B cell (primary cell): ENCODE results near the gene ERI3.

Source experiments
- EZH2 ChIP-seq: IDR thresholded peaks from 2 replicates; pipeline ENCODE4 v1.6.1; 2012; ENCODE audit warnings: borderline replicate concordance, low read depth, mild to moderate bottlenecking, moderate library complexity, low read length; ENCODE audit not compliant: insufficient read depth, poor library complexity, severe bottlenecking
- TF ChIP-seq, protein P1 (sequence below): fragments of 200-600 bp; IDR thresholded peaks from one replicate; pipeline ENCODE4 v1.8.0; 2022; ENCODE audit warnings: antibody characterized with exemption, mild to moderate bottlenecking

DNA sequence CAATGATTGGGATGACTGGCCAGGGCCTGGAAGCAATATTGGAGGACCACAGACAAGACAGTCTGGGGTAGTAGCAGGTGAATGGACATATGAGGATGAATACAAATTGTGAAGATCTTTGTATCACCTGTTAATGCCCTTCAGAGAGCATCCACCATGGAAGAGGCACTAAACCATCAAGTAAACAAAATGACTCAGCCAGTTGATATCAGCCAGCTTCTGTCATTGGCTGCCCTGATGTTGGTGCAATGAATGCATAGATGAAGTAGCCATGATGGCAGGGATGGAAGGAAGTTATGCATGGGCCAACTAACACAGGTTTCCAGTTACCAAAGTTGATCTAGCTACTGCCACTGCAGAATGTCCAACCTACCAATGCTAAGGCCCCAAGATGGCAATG is 16.1 kb upstream of the ERI3 start:
- TF ChIP-seq, protein P1, sequence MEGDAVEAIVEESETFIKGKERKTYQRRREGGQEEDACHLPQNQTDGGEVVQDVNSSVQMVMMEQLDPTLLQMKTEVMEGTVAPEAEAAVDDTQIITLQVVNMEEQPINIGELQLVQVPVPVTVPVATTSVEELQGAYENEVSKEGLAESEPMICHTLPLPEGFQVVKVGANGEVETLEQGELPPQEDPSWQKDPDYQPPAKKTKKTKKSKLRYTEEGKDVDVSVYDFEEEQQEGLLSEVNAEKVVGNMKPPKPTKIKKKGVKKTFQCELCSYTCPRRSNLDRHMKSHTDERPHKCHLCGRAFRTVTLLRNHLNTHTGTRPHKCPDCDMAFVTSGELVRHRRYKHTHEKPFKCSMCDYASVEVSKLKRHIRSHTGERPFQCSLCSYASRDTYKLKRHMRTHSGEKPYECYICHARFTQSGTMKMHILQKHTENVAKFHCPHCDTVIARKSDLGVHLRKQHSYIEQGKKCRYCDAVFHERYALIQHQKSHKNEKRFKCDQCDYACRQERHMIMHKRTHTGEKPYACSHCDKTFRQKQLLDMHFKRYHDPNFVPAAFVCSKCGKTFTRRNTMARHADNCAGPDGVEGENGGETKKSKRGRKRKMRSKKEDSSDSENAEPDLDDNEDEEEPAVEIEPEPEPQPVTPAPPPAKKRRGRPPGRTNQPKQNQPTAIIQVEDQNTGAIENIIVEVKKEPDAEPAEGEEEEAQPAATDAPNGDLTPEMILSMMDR = no peak
- TF ChIP-seq EZH2 = no peak
